GM19455 (cell line): Measurements from ENCODE around the gene KLHL25.

ENCODE experiments used
- ATAC-seq: cut with Tn5 transposase; IDR thresholded peaks from one replicate; pipeline ENCODE4 v1.9.1; 2021; ENCODE audit not compliant: unreplicated experiment

KLHL25 gene

DNA sequence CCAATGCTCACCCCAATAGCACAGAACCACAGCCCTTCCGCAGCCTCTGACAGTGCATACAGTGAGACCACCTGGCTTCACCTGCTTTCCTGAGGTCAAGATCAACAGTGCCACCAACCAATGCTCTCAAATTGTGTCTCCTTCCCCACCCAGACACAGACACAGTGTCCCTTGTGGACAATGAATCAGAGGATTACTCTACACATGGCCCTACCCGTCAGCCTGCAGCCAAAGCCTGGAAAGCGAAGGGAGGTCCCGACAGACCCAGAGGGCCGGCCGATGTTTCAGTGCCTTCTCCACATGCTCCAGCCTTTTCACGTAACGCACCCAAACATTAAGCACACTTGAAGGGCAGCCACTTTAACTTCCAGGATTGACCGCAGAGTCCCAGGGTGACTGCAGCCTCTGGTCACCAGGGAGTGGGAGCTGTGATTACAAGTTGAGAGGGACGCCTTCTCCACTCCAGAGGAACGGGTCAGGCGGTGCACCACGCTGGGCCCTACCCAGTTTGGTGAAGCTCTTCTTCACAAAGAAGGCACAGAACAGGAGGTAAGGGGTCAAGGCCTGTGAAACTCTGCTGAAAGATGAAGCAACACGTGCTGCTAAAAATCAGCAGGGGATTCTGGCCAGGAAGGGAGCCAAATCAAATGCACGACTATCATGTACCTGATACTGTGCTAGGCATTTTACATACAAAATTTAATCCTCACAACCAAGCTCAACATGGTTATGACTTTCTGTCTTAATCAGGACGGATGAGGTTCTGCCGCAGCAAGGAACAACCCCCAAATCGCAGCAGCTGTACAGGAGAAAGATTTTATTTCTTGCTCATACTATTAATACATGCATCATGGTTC, 17.2 kb downstream of the KLHL25 start:
- ATAC-seq: no peak

- no peak for ATAC-seq
Measured at GRCh38 chr15:85773970-85774369, 20.8 kb downstream of the KLHL25 start.

DNA sequence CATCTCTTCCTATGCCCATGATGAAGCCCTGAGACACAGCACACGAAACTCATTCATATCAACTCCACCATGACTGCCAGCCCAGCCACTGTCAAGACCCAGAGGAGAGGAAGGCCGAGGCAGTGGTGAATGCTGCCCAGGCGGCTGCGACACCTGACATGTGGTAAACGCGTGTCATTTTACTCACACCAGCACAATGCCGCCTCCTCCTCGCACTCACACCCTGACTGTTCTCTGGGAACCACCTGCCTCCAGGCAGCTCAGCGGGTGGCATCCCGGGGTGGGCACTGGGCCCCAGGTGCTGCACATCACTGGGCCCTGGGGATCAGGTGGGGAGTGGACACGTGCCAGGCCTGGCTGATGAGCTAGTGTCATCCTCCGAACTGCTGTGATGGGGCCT, 21.5 kb downstream of the KLHL25 start:
- no peak for ATAC-seq

DNA sequence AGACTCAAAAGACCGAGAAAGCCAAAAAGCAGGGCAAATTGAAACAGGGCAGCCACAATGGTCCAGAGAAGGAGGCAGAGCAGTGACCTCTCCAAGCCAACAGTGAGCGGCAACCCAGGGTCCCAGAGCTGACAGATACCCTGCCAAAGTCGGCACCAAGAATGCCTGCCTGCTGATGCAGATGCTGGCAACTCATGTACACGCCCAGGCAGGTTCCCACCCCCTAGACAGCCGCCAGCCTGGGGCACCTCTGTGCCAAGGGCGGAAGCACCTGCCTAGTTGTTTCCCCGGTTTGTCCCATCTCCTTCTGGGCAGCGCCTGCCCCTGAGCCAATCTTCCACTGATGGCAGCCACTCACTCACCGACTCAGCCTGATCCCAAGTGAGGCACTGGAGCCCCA, 22.1 kb downstream of the KLHL25 start:
- ATAC-seq: no peak

DNA sequence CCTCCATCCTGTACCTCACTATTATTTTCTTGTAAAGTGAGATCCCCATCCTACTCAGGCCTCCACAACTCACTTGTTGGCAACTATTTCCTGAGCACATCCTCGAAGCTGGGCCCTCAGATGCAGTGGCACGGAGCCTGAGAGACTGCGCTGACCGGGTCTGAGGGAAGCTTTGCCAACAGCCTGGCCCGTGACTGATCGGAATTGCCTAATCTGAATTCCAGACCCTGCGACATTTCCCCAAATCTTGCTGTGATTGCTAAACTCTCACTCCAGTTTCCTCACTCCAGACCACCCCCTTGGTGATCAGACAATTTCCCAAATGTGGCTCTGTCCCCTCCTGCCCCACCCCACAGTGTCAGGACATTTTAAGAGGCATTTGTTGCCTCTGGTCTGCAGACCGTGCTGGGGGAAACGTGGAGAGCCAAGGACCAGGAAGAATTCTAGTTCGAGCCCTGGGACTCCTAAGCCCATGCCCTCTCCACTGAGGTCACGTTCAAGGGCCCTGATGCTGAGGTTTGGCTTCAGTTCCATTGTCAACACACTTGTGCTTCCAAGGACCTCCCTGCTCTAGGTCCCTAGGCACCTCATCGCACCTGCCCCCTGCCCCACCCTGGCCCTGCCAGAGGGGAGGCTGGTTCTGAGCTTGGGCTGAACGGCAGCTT, 22.8 kb downstream of the KLHL25 start:
- no peak for ATAC-seq

GRCh38 chr15:85771271-85771670, 23.5 kb downstream of the KLHL25 start:
- ATAC-seq: no peak

GRCh38 chr15:85770096-85771041, 24.4 kb downstream of the KLHL25 start:
- no peak for ATAC-seq

DNA sequence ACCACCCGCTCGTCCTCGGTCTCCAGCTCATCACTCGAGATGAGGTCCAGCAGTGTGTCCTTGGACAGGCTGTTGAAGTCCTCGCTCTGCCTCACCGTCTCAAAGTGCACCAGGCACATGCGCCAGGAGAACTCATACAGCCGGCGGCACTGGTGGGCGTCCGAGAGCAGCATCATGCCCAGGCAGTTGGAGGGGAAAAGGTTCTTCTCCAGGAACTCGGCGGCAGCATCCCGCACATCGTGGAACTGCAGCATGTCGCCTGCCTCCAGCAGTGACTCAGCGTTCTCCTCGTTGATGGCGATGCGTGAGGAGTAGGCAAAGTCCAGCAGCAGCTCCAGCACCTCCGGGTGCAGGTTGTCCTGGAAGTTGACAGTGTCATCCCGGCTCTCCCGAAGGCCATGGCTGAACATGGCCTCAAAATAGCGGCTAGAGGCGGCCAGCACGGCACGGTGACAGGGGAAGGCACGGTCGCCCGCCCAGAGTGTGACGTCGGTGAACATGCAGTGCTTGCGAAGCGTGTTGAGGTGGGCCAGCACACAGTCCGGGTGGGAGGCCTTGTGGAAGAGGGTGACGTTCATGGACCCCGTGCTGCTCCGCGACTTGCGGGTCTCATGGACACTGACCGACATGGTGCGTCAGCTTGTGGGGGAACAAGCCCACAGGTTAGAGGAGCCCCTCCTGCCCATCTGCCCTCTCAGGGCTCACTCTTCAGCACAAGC, 25.4 kb downstream of the KLHL25 start:
- no peak for ATAC-seq

DNA sequence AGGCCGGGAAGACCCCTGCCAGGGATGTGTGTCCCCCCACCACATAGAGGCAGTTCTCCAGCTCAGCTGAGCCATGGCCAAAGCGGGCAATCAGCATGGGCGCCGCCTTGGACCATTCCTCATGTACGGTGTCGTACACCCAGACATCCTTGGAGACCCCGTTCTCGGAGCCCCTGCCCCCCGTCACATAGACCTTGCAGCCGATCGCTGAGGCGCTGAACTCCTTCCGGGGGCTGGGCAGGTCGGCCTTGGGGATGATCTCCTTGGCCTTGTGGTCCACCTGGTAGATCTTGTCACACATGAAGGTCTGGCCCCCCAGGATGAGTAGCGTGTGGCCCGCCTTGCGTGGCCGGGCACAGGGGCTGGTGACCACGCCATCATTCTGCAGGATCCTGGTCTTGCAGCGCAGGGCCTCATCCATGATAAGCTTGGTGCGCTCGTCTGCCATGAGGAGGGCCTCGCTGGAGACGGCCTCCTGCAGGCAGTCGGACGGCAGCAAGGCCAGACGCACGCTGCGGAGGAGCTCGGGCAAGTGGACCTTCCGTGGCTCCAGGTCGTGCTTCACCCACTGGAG, 26.0 kb downstream of the KLHL25 start:
- ATAC-seq: no peak

- ATAC-seq: no peak
Measured at GRCh38 chr15:85767785-85768529, 26.8 kb downstream of the KLHL25 start.

DNA sequence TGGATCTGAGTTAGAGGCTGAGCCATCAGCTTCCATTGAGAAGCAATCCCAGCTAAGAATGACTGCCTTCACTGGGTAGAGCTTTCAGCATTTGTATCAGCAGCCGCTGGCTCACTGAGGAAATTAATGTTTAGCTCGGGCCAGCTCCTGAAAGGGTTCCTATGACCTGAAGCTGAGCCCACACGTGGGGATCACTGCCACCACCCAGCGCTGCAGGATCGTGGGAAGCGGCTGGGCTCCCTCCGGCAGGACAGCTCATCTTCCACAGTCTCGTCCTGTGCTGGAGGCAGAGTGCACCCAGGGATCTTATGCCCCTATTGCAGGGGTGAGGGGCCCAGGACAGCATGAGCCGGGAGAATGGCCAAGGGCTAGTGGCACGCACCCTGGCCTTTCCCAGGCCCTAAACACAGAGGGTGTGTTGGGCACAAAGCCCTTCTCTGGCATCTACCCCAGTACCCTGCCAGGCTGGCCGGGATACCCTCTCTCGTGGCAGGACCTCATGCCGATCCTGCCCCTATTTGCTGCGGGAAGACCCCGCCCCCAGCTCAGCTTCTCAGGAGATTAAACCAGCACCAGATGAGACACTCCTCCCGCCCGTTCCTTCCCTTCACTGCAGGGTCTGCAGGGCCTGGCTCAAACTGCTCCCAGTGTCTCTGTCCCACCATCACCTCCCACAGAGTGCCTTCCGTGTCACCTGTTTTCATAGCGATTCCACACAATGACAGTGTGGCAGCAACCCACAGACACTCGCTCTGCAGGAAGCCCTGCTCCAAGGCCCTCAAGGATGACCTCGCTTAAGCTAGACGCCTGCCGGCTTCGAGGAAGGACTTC, 28.5 kb downstream of the KLHL25 start:
- ATAC-seq: no peak

GRCh38 chr15:85764649-85765277, 30.0 kb downstream of the KLHL25 start:
- ATAC-seq: no peak

DNA sequence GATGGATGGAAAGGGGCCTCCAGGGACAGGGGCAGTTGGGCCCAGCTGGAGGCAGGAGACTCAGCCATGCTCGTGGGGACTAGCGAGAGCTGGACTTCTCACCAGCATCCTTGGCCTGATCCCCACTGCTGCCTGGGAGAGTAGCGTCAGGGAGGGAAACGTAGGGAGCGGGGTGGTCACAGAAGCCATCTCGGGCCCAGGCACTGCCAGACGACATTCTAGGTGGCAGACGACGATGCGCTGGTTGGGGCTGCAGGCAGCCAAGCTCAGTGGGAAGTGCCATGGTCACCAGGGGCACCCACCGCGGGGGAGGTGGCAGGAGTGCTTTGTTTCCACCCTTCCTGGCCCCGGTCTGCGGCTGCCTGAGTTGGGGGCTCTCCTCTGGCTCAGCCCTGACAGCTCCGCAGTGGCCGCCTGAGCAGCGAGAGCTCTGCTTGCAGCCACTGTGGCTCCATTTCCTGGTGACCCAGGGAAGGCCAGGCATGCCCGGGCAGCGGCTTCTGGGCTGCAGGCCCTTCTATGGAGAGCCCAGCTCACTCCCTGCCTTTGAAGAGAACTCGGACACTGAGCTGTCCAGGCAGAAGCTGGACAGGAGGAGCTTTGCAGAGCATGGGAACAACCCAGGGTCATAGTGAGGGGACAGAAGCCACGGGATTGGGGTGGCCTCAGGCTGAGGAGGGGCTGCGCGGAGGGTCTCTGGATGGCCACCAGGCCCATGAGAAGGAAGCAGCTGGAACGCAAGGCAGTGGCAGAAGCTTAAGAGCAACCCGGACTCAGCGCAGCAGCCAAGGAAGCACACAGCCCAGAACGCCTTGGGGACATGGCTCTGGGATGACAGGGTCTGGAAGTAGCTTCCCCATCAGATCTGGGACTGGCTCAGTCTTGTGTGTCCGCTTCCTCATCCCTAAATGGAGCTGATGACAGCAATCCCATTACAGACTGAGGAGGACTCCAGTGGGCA, 30.8 kb downstream of the KLHL25 start:
- ATAC-seq: no peak

GRCh38 chr15:85763157-85763556, 31.6 kb downstream of the KLHL25 start:
- no peak for ATAC-seq

GRCh38 chr15:85762756-85763127, 32.0 kb downstream of the KLHL25 start:
- ATAC-seq: no peak

DNA sequence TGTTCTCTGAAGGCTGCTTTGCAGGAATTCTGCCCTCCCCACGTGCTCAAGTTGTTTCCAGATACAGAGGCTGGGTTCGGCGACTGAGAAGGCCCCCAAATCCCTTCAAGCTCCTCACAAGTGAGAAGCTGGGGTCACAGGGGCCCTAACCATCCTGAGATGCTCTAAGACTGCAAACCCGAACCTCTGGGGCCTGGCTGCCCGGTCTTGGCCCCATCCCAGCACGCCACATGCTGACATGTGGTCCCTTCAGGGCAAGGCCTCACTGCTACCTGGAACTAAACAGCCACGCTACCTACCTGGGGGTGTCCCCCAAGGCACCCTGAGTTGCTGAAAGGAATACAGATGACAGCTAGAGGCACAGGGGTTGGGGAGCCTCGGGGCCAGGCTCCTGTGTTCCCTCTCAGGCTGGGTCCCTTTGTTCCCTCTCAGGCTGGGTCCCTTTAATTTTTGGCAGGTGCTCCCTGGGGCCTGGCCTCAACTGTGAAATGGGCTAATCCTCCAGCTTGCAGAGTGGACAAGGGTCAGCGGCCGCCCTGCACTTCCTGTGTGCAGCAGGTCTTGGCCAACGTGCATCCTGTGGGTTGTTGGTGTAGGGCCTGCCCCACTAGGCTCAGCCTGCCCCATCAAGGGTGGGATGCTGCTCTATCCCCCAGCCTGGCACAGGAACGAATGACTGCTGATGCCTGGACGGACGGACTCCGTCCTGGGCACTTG, 32.5 kb downstream of the KLHL25 start:
- ATAC-seq: no peak

DNA sequence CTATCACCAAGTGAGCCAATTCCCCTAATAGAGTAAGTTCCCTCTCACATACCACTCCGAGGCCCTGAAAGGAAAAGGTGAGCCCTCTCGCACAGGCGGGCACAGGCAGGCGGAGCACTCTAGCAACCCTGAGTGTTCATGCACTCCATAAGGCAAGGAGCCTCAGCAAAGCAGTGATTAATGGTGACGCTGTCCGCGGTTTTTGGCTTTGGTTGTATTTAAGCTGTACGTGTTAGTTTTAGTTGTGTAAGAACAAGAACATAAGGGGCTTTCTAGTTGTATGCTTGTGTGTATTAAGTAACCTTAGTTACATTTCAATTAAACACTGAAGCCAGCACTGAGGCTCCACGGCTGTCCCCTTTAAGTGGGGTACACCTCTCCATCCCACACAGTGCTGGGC, 33.1 kb downstream of the KLHL25 start:
- no peak for ATAC-seq
